Uterus (tissue), 4 donors: ENCODE measurements around the gene NFATC1. TPM values are rescaled to one million over a fixed set of nuclear protein-coding genes. Genes with fewer than 3 reads are reported as not detected.

Source experiments
- DNase-seq, 2 donors: peaks; one replicate each; pipeline ENCODE4 v3.0.0-alpha.2; 2019 to 2020
- H3K27ac ChIP-seq, 2 donors: fragments of 200-600 bp; sonication (generic); 1 replicate in 1 of 2; 2 replicates in 1 of 2; pipeline ENCODE4 v1.5.1; 2016 to 2018
- H3K27me3 ChIP-seq, 2 donors: fragments of 200-600 bp; sonication (generic); one replicate each; pipeline ENCODE4 v1.5.1; 2018 to 2019; ENCODE audit warnings: control low read depth in 1 of 2
- H3K36me3 ChIP-seq, 2 donors: fragments of 200-600 bp; sonication (generic); one replicate each; pipeline ENCODE4 v1.5.1; 2019; ENCODE audit warnings: control low read depth in 1 of 2
- H3K4me1 ChIP-seq, 2 donors: fragments of 200-600 bp; sonication (generic); one replicate each; pipeline ENCODE4 v1.5.1; 2018 to 2019; ENCODE audit warnings: control low read depth in 1 of 2
- H3K4me3 ChIP-seq, 2 donors: fragments of 200-600 bp; sonication (generic); 1 replicate in 1 of 2; 2 replicates in 1 of 2; pipeline ENCODE4 v1.5.1; 2018 to 2019; ENCODE audit warnings: mild to moderate bottlenecking in 1 of 2
- H3K9me3 ChIP-seq, 2 donors: fragments of 200-600 bp; sonication (generic); one replicate each; pipeline ENCODE4 v1.5.1; 2019; ENCODE audit warnings: control low read depth in 1 of 2
- POLR2A ChIP-seq, 2 donors: fragments of 450-650 bp; IDR thresholded peaks; one replicate each; pipeline ENCODE4 v1.6.1; 2016; ENCODE audit warnings: antibody characterized with exemption in 2 of 2, mild to moderate bottlenecking in 1 of 2, moderate library complexity in 1 of 2
- intact Hi-C: fragments of 100-400 bp; cut with DNase I; formaldehyde crosslinking; loops from one replicate; pipeline ENCODE4 v1.15.1; 2023; ENCODE audit warnings: low total_unique reads
- total RNA-seq, 4 donors: library from RNA; depleted of rRNA in 3 of 4; stranded (reverse); fragments of >200 nt in 3 of 4; gene quantifications; one replicate each; pipeline versions ENCODE4 v1.1.0 to v1.2.4, GENCODE V29; 2014 to 2023
- TF ChIP-seq, protein P1 (sequence below), 4 experiments: fragments of 200-600 bp in 2 of 4; fragments of 450-650 bp in 2 of 4; sonication (generic) in 2 of 4; IDR thresholded peaks; one replicate each; pipeline ENCODE4 v1.5.1; 2016 to 2019; ENCODE audit warnings: antibody characterized with exemption in 4 of 4, mild to moderate bottlenecking in 2 of 4, moderate library complexity in 1 of 4
- donor health status: DM: yes; HTN: yes; CAD: no.

The NFATC1 gene
- total RNA-seq, 4 donors from 2014 or later: 9.2 to 25.1 (median 14.6) TPM

DNA sequence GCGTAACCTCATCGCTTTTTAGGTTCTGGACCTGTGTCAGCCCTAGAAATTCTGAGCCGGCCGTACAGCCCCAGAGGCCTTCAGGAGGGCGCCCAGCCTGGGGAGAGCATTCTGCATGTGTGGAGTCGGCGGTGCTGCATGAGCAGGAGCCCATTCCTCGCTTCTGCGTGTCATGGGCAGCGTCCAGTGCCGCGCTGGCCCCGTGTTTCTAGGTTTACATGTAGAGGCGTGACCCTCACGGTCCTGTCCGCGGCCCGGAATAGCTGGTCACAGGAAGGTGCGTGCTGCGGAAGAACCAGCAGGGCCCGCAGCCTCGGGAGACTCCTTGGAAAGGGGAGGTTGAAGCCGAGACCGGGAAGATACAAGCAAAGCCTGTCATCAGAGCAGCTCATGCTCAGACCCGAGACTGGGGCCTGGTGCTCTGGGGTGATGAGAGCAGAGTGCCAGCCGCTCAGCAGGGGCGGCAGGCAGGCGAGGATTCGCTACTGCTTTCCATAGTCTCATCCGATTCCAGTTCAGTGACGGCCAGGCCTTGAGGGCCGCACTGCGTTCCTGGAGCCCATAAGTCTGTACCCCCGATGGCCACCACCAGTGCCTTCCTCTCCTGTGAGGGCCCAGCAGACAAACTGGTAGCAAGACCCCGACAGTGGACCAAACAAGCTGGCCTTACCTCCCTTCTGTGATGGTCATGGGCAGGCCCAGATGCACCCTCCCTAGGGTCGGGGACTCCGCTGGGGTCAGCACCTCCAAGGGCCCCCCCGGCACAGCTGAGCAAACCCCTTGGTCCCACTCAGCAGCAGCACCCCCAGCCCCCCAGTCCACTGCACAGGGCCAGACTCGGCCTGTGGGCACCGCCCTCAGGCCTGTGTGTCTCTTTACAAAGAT is 15.6 kb upstream of the NFATC1 start:
- TF ChIP-seq POLR2A (IDR thresholded peaks at IDR 0.05): no peak
- TF ChIP-seq, protein P1, sequence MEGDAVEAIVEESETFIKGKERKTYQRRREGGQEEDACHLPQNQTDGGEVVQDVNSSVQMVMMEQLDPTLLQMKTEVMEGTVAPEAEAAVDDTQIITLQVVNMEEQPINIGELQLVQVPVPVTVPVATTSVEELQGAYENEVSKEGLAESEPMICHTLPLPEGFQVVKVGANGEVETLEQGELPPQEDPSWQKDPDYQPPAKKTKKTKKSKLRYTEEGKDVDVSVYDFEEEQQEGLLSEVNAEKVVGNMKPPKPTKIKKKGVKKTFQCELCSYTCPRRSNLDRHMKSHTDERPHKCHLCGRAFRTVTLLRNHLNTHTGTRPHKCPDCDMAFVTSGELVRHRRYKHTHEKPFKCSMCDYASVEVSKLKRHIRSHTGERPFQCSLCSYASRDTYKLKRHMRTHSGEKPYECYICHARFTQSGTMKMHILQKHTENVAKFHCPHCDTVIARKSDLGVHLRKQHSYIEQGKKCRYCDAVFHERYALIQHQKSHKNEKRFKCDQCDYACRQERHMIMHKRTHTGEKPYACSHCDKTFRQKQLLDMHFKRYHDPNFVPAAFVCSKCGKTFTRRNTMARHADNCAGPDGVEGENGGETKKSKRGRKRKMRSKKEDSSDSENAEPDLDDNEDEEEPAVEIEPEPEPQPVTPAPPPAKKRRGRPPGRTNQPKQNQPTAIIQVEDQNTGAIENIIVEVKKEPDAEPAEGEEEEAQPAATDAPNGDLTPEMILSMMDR (IDR thresholded peaks at IDR 0.05): no peak

DNA sequence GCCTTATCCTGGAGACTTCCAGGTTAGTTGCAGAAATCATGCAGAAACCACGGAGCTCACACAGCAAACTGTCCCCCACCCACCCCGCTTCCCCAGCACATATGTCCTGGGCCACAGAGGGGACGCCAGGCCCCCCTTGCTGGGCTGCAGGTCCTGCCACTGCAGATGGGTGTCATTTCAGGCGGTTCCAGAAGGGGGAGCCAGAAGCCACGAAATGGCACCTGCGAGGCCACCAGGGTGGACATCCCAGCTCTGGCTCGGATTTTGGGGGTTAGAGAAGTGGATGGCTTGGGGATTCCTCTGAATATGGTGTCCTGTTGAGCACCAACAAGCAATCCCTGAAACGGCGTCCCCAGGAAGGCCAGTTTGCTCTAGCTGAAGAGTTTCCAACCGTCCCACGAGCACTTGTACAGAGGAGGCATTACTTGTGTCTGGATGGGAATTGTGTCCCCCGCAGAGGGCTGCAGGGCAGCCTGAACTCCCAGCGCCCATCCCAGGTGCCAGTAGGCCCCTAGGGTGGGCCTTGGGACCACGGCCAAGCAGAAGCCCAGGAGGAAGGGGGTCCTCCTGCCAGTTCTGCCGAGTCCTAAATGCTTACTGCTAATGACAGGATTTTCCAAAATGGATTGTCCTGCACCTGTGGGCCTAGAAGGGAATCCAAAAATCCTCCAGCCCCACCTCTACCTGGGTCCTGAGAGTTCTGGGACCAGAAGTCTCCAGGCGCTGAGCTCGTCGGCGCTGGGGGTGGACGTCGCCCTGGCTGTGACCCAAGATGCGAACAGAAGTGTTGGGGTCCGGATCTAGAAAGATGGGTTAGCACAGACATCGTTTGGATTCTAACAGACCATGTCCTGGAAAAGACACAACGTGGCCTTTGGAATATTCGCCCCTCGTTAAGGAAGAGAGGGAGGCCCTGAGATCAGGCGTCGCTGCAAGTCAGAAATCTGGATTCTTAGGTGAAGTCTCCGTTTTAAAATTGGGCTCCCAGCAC is 14.6 kb upstream of the NFATC1 start:
- intact Hi-C loops: loop anchor here (2.0 kb wide), 2 partner anchors 148 to 262 kb away; no protein-coding TSS in a partner anchor
- Histone ChIP-seq H3K27ac (no peak overlapping the region), H3K4me3 (no peak overlapping the region), H3K36me3 (no peaks in the 10 kb centered on the region), H3K4me1 (no peaks in the 10 kb centered on the region), H3K9me3 (no peaks in the 10 kb centered on the region), H3K27me3 (no peaks in the 10 kb centered on the region)
- DNase-seq: peak; percentile 74 to 78
- TF ChIP-seq POLR2A (IDR thresholded peaks at IDR 0.05): no peak
- TF ChIP-seq, protein P1 (IDR thresholded peaks at IDR 0.05): peak; percentile 81 to 91 (median 90)

More for the DNA sequence above, 15.6 kb upstream of the NFATC1 start:
- Histone ChIP-seq H3K4me1 (no peaks in the 10 kb centered on the region), H3K27ac (no peak overlapping the region), H3K27me3 (no peaks in the 10 kb centered on the region), H3K4me3 (no peak overlapping the region), H3K9me3 (no peaks in the 10 kb centered on the region), H3K36me3 (no peaks in the 10 kb centered on the region)
- no peak for DNase-seq
- intact Hi-C loops: loop anchor here (2.0 kb wide), 2 partner anchors 149 to 263 kb away; no protein-coding TSS in a partner anchor

DNA sequence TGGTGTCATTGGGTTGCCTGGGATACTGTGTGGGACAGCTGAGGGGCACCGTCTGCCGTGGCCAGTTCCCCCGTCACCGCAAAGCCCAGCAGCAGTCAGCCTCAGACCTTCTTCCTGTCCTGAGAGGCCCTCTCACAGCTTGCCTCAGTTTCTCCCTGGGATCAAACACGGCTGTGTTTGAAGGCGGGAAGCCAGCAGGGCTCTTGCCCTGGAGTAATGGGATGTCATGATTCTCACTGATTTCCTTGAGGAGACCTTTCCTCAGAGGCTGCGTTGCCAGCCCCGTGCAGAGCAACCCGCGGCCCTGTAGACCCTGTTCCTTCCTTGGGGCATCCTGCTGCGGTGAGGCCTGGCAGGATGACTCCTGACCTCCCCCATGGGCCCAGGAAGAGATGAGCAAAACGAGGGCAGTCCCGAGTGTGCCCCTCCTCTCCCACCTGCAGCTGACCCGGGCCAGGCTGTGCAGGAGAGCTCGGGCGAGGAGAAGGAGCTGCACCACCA is 13.9 kb upstream of the NFATC1 start:
- H3K27ac ChIP-seq: no peak overlapping the region
- H3K36me3 ChIP-seq: no peaks in the 10 kb centered on the region
- H3K4me1 ChIP-seq: no peaks in the 10 kb centered on the region
- H3K9me3 ChIP-seq: no peaks in the 10 kb centered on the region
- no peaks in the 10 kb centered on the region for H3K27me3 ChIP-seq
- no peak overlapping the region for H3K4me3 ChIP-seq
- DNase-seq: no peak
- intact Hi-C loops: loop anchor here (2.0 kb wide), 2 partner anchors 147 to 261 kb away; no protein-coding TSS in a partner anchor
- TF ChIP-seq, protein P1 (IDR thresholded peaks at IDR 0.05): no peak
- no peak for TF ChIP-seq POLR2A (IDR thresholded peaks at IDR 0.05)

DNA sequence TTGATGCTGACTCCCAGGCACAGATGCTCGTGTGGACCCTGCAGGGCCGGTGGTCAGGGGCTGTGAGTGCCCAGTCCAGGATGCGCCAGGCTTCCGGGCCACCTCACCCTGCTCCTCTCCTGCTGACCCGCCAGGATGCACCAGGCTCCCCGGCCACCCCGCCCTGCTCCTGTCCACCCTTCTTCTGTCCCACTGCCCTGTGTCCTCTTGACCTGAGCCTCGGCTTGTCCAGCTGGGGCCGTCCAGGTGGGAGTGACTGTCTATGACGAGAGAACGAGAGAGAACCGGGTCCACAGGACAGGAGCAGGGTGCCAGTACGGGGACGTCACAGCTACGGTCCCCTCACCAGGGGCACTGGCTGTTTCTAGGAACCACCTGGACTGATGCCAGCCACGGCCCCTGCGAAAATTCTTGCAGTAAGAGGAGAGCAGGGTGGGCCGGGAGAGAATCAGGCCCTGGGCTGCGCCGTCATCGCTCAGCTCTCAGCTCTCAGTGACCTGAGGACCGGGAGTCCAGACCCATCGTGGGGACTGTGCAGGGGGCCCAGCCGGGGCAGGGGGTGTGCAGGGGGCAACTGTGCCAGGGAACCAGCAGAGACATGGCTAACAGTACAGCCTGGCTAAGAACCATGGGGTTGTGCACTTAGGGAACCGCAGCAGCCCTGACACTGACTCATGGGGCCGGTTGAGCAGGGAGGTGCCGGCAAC is 12.9 kb upstream of the NFATC1 start:
- TF ChIP-seq, protein P1 (IDR thresholded peaks at IDR 0.05): no peak
- TF ChIP-seq POLR2A (IDR thresholded peaks at IDR 0.05): no peak
- intact Hi-C loops: no loop called here
- Histone ChIP-seq H3K4me3 (no peak overlapping the region), H3K9me3 (no peaks in the 10 kb centered on the region), H3K27me3 (no peaks in the 10 kb centered on the region), H3K36me3 (no peaks in the 10 kb centered on the region), H3K27ac (no peak overlapping the region), H3K4me1 (no peaks in the 10 kb centered on the region)
- DNase-seq: no peak
